Liver (tissue), 9 donors: ENCODE measurements around the gene SLC16A2. TPM values are rescaled to one million over a fixed set of nuclear protein-coding genes. Genes with fewer than 3 reads are reported as not detected.

Experiments used
- DNase-seq: peaks from one replicate; pipeline ENCODE4 v3.0.0-alpha.2; 2017; ENCODE audit warnings: low spot score
- H3K27ac ChIP-seq, 2 donors: one replicate each; pipeline ENCODE4 v1.7.0; 2013; ENCODE audit warnings: inconsistent platforms in 2 of 2, low read length in 2 of 2, control low read depth in 1 of 2, low read depth in 1 of 2, mild to moderate bottlenecking in 1 of 2
- H3K27me3 ChIP-seq, 4 donors: one replicate each; pipeline versions ENCODE4 v1.6.1 to v1.7.0; 2013; ENCODE audit warnings: low read length in 3 of 4, inconsistent platforms in 1 of 4, mild to moderate bottlenecking in 1 of 4, moderate library complexity in 1 of 4; ENCODE audit not compliant: control insufficient read depth in 4 of 4, insufficient read depth in 4 of 4
- H3K36me3 ChIP-seq, 4 donors: one replicate each; pipeline versions ENCODE4 v1.6.1 to v1.7.0; 2013; ENCODE audit warnings: low read length in 3 of 4, mild to moderate bottlenecking in 3 of 4, low read depth in 1 of 4, moderate library complexity in 1 of 4; ENCODE audit not compliant: control insufficient read depth in 4 of 4, insufficient read depth in 3 of 4
- H3K4me1 ChIP-seq, 4 donors: one replicate each; pipeline versions ENCODE4 v1.6.1 to v1.7.0; 2013; ENCODE audit warnings: low read length in 3 of 4, mild to moderate bottlenecking in 3 of 4, moderate library complexity in 1 of 4; ENCODE audit not compliant: control insufficient read depth in 4 of 4, insufficient read depth in 4 of 4
- H3K4me3 ChIP-seq, 3 donors: one replicate each; pipeline versions ENCODE4 v1.6.1 to v1.7.0; 2013; ENCODE audit warnings: low read length in 3 of 3, control low read depth in 1 of 3, low read depth in 1 of 3, mild to moderate bottlenecking in 1 of 3
- H3K9ac ChIP-seq, 2 donors: one replicate each; pipeline ENCODE4 v1.7.0; 2013; ENCODE audit warnings: low read length in 2 of 2, mild to moderate bottlenecking in 2 of 2, moderate library complexity in 2 of 2, control low read depth in 1 of 2, low read depth in 1 of 2
- H3K9me3 ChIP-seq, 4 donors: one replicate each; pipeline versions ENCODE4 v1.6.1 to v1.7.0; 2013; ENCODE audit warnings: low read length in 3 of 4; ENCODE audit not compliant: control insufficient read depth in 4 of 4
- CTCF ChIP-seq: fragments of 150-350 bp; IDR thresholded peaks from 2 replicates; pipeline ENCODE4 v1.5.1; 2017; ENCODE audit warnings: improper control_type of control experiment, low read depth, low read length; ENCODE audit not compliant: missing input control
- EGR1 ChIP-seq, 2 donors: IDR thresholded peaks; 2 replicates each; pipeline ENCODE4 v1.6.1; 2016 to 2018; ENCODE audit warnings: antibody characterized with exemption in 2 of 2, low read depth in 2 of 2
- FOXA1 ChIP-seq: IDR thresholded peaks from 2 replicates; pipeline ENCODE4 v1.6.1; 2016; ENCODE audit warnings: antibody characterized with exemption
- FOXA2 ChIP-seq: IDR thresholded peaks from 2 replicates; pipeline ENCODE4 v1.6.1; 2016; ENCODE audit warnings: antibody characterized with exemption
- GABPA ChIP-seq, 2 donors: IDR thresholded peaks in 1 of 2; conservative IDR thresholded peaks in 1 of 2; 2 replicates each; pipeline ENCODE4 v1.6.1; 2016; ENCODE audit warnings: antibody characterized with exemption in 2 of 2, mild to moderate bottlenecking in 1 of 2, moderate library complexity in 1 of 2
- HNF4G ChIP-seq: IDR thresholded peaks from 2 replicates; pipeline ENCODE4 v1.6.1; 2016; ENCODE audit warnings: antibody characterized with exemption
- NR2F2 ChIP-seq: IDR thresholded peaks from 2 replicates; pipeline ENCODE4 v1.6.1; 2016; ENCODE audit warnings: antibody characterized with exemption
- RAD21 ChIP-seq, 2 donors: IDR thresholded peaks; 2 replicates each; pipeline ENCODE4 v1.6.1; 2016; ENCODE audit warnings: antibody characterized with exemption in 2 of 2, mild to moderate bottlenecking in 2 of 2
- RXRA ChIP-seq, 2 donors: IDR thresholded peaks; 2 replicates each; pipeline ENCODE4 v1.6.1; 2017 to 2018; ENCODE audit warnings: antibody characterized with exemption in 2 of 2, mild to moderate bottlenecking in 1 of 2
- SP1 ChIP-seq: IDR thresholded peaks from 2 replicates; pipeline ENCODE4 v1.6.1; 2018; ENCODE audit warnings: antibody characterized with exemption, mild to moderate bottlenecking
- TAF1 ChIP-seq: conservative IDR thresholded peaks from 2 replicates; pipeline ENCODE4 v1.6.1; 2016; ENCODE audit warnings: antibody characterized with exemption, mild to moderate bottlenecking
- YY1 ChIP-seq: IDR thresholded peaks from 2 replicates; pipeline ENCODE4 v1.6.1; 2016; ENCODE audit warnings: antibody characterized with exemption, mild to moderate bottlenecking
- WGBS: extraction: QIAGEN DNeasy Blood & Tissue Kit; methylation state at CpG from one replicate; pipeline ENCODE4 v1.1.7; 2013; 5-methylcytosine and 5-hydroxymethylcytosine counted together
- polyA plus RNA-seq, 2 donors: library from polyadenylated mRNA; stranded (reverse) in 1 of 2; unstranded in 1 of 2; fragments of 200-250 nt in 1 of 2; fragments of >200 nt in 1 of 2; fragmentation: Nextera tagmentation in 1 of 2; extraction: Ambion mirVana in 1 of 2; gene quantifications; one replicate each; pipeline versions ENCODE4 v1.2.1 to v1.2.3, GENCODE V29; 2013 to 2015
- total RNA-seq, 2 donors: library from RNA; depleted of rRNA; stranded (reverse); fragments of >200 nt; gene quantifications; one replicate each; pipeline ENCODE4 v1.2.3, GENCODE V29; 2014
- TF ChIP-seq, protein P1 (sequence below): IDR thresholded peaks from 2 replicates; pipeline ENCODE4 v1.6.1; 2016; ENCODE audit warnings: antibody characterized with exemption, mild to moderate bottlenecking
- TF ChIP-seq, protein P2 (sequence below): IDR thresholded peaks from 2 replicates; pipeline ENCODE4 v1.6.1; 2016; ENCODE audit warnings: antibody characterized with exemption
- TF ChIP-seq, protein P3 (sequence below): IDR thresholded peaks from 2 replicates; pipeline ENCODE4 v1.6.1; 2016; ENCODE audit warnings: antibody characterized with exemption
- TF ChIP-seq, protein P4 (sequence below): IDR thresholded peaks from 2 replicates; pipeline ENCODE4 v1.6.1; 2016; ENCODE audit warnings: antibody characterized with exemption
- donor health status: healthy.
- donor health status: healthy.
- donor health status: healthy.
- donor health status: healthy.
- donor health status: healthy.

Gene SLC16A2
- total and polyA plus RNA-seq, 4 donors, result 10.0 to 32.7 (median 21.9) TPM

DNA sequence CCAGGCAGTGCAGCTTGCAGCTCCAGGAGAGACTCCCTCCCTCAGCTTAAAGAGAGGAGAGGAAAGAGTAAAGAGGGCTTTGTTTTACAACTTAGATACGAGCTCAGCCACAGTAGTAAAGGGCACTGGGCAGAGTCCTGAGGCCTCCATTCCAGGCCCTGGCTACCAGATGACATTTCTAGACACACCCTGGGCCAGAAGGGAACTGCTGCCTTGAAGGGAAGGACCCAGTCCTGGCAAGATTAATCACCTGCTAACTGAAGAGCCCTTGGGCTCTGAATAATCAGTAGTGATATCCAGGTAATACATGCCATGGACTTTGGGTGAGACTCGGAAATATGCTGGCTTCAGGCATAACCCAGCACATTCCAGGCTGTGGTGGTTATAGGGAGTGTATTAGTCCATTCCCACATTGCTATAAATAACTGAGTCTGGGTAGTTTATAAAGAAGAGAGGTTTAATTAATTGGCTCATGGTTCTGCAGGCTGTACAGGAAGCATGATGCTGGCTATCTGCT is 15.3 kb upstream of the SLC16A2 start:
- H3K36me3 ChIP-seq, result no peaks in the 10 kb centered on the region
- TF ChIP-seq, protein P1, sequence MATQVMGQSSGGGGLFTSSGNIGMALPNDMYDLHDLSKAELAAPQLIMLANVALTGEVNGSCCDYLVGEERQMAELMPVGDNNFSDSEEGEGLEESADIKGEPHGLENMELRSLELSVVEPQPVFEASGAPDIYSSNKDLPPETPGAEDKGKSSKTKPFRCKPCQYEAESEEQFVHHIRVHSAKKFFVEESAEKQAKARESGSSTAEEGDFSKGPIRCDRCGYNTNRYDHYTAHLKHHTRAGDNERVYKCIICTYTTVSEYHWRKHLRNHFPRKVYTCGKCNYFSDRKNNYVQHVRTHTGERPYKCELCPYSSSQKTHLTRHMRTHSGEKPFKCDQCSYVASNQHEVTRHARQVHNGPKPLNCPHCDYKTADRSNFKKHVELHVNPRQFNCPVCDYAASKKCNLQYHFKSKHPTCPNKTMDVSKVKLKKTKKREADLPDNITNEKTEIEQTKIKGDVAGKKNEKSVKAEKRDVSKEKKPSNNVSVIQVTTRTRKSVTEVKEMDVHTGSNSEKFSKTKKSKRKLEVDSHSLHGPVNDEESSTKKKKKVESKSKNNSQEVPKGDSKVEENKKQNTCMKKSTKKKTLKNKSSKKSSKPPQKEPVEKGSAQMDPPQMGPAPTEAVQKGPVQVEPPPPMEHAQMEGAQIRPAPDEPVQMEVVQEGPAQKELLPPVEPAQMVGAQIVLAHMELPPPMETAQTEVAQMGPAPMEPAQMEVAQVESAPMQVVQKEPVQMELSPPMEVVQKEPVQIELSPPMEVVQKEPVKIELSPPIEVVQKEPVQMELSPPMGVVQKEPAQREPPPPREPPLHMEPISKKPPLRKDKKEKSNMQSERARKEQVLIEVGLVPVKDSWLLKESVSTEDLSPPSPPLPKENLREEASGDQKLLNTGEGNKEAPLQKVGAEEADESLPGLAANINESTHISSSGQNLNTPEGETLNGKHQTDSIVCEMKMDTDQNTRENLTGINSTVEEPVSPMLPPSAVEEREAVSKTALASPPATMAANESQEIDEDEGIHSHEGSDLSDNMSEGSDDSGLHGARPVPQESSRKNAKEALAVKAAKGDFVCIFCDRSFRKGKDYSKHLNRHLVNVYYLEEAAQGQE, result no peak
- TF ChIP-seq EGR1 (IDR thresholded peaks at IDR 0.05; ENCODE audit: low read depth in 2 of 2) (no peak), SP1 (no peak), NR2F2 (no peak), HNF4G (no peak), CTCF (no peak), YY1 (no peak), TAF1 (no peak), RAD21 (IDR thresholded peaks at IDR 0.05) (no peak), FOXA1 (no peak), FOXA2 (no peak), RXRA (IDR thresholded peaks at IDR 0.05) (no peak), GABPA (IDR thresholded peaks at IDR 0.05 in 1 of 2, conservative IDR thresholded peaks at IDR 0.05 in 1 of 2) (no peak)
- TF ChIP-seq, protein P2, sequence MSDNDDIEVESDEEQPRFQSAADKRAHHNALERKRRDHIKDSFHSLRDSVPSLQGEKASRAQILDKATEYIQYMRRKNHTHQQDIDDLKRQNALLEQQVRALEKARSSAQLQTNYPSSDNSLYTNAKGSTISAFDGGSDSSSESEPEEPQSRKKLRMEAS, result no peak
- TF ChIP-seq, protein P3, sequence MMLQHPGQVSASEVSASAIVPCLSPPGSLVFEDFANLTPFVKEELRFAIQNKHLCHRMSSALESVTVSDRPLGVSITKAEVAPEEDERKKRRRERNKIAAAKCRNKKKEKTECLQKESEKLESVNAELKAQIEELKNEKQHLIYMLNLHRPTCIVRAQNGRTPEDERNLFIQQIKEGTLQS, result no peak
- TF ChIP-seq, protein P4, sequence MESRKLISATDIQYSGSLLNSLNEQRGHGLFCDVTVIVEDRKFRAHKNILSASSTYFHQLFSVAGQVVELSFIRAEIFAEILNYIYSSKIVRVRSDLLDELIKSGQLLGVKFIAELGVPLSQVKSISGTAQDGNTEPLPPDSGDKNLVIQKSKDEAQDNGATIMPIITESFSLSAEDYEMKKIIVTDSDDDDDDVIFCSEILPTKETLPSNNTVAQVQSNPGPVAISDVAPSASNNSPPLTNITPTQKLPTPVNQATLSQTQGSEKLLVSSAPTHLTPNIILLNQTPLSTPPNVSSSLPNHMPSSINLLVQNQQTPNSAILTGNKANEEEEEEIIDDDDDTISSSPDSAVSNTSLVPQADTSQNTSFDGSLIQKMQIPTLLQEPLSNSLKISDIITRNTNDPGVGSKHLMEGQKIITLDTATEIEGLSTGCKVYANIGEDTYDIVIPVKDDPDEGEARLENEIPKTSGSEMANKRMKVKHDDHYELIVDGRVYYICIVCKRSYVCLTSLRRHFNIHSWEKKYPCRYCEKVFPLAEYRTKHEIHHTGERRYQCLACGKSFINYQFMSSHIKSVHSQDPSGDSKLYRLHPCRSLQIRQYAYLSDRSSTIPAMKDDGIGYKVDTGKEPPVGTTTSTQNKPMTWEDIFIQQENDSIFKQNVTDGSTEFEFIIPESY, result no peak
- H3K9me3 ChIP-seq, result peaks cover 0 to 3% (median 0%) of the 10 kb centered on the region in 4 donors
- H3K4me3 ChIP-seq, result no peak overlapping the region
- no peak overlapping the region for H3K9ac ChIP-seq
- WGBS, result 91% methylated on average over 2 of the region's 2 CpGs
- H3K4me1 ChIP-seq, result no peaks in the 10 kb centered on the region
- DNase-seq, result no peak
- no peak overlapping the region for H3K27ac ChIP-seq
- H3K27me3 ChIP-seq, result no peaks in the 10 kb centered on the region

DNA sequence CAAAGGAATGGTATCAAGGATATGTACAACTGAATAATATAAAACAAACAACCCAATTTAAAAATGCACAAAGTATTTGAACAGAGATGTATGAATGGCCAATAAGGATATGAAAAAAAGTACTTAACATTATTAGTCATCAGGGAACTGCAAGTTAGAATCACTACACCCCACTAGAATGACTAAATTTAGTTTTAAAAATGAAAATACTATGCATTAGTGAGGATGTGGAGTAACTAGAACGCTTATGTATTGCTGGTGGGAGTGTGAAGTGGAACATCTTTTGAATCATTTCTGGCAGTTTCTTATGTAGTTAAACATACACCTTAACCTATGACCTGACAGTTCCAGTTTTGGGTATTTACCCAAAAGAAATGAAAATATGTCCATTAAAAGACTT is 13.0 kb upstream of the SLC16A2 start:
- Histone ChIP-seq H3K9me3 (peaks cover 0 to 3% (median 0%) of the 10 kb centered on the region in 4 donors), H3K27me3 (no peaks in the 10 kb centered on the region), H3K36me3 (no peaks in the 10 kb centered on the region), H3K4me3 (no peak overlapping the region), H3K27ac (no peak overlapping the region), H3K4me1 (no peaks in the 10 kb centered on the region), H3K9ac (no peak overlapping the region)
- no peak for TF ChIP-seq FOXA2
- TF ChIP-seq EGR1 (IDR thresholded peaks at IDR 0.05; ENCODE audit: low read depth in 2 of 2), result no peak
- no peak for TF ChIP-seq RAD21 (IDR thresholded peaks at IDR 0.05)
- TF ChIP-seq, protein P1, result no peak
- TF ChIP-seq, protein P2, result no peak
- TF ChIP-seq, protein P4, result no peak
- TF ChIP-seq FOXA1, result no peak
- TF ChIP-seq, protein P3, result no peak
- no peak for DNase-seq
- WGBS, result 88% methylated on average over 1 of the region's 1 CpG
